GM15510 (cell line): ENCODE measurements around the gene STPG4.

ENCODE experiments used
- POLR2A ChIP-seq: IDR thresholded peaks from 3 replicates; pipeline ENCODE4 v1.6.1; 2011; ENCODE audit warnings: borderline replicate concordance; ENCODE audit not compliant: insufficient read length; ENCODE audit errors: extremely low read depth

The STPG4 gene

GRCh38 chr2:47080888-47081301, 74.2 kb downstream of the STPG4 start:
- no peak for TF ChIP-seq POLR2A

DNA sequence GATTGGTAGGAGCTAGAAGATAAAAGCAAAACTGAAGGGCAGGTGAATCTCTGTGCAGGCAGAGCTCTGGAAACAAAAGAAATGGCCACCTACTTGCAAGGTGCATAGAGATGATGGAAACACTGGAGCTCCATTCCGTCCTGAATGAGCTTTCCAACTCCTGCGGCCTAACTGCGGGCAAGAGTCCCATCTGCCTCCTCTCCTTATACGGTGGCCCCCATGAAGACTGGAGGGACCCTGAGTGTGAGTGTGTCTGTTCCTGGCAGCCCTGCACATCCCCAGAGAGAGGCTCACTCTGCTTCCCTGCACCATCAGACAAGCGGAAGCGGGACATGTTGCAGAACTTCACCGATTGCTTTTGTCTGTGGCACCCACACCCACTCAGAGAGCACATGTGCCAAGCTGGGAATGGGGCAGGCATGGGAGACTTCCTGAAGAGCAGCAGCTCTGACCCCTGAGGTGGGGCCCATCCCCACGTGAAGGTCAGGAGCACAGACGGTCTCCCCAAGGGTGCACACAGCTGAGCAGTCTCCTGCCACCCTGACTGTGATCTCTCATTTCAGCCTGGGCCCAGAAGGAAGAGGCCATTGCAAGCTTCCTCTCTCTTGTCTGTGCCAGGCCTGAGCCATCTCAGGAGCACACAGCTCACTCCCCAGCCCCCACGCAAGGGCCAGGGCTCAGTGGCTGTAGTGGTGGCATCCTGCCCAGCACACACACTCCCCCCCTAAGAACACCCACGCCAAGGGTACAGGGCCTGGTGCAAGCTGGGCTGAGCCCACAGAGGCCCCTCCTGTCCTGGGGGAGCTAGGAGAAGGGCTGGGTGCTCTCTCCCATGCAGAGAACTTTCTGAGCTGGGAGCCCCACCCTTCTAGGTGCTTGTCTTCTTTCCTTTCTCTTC, 75.3 kb downstream of the STPG4 start:
- TF ChIP-seq POLR2A, result no peak

DNA sequence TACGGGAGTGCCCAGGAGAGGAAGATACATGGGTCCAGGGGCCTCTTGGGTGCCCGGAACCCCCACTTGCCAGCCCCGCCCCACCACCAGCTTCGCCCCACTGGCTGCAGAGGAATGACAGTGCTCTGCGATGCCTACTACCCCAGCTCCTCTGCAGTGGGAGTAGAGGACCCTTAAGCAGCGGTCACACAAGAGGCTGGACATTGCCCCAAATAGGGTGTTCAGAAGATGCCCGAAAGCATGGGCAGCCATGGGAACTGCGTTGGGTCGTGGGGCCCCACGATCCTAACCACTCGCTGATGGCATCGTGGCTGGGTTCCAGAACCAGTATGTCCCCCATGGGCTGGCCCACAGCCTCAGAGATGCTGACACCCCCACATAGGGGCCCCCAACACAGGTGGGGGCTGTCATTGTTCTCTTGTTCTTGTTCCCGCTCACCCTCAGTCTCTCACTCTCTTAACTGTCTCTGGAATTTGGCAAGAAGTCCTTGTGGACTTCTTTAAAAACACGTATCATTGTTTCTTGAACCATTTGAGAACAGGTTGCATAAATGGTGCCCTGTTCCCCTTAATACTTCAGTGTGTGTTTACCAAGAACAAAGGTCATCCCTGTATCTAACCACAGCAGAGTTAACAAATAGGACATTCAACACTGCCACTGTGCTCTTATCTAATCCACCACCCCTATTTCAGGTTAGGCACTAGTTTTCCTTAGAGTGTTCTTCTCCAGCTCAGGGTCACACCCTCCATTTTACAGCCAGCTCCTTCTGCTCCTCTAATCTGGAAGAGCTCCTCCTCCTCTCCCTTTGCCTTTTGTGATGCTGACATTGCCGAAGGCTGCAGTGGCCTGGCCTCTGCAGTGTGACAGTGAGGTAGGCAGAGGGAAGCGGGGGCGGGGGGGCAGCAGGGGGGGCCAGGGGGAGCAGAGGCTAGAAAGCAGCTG, 76.3 kb downstream of the STPG4 start:
- TF ChIP-seq POLR2A, result no peak

GRCh38 chr2:47077442-47078117, 77.5 kb downstream of the STPG4 start:
- no peak for TF ChIP-seq POLR2A

DNA sequence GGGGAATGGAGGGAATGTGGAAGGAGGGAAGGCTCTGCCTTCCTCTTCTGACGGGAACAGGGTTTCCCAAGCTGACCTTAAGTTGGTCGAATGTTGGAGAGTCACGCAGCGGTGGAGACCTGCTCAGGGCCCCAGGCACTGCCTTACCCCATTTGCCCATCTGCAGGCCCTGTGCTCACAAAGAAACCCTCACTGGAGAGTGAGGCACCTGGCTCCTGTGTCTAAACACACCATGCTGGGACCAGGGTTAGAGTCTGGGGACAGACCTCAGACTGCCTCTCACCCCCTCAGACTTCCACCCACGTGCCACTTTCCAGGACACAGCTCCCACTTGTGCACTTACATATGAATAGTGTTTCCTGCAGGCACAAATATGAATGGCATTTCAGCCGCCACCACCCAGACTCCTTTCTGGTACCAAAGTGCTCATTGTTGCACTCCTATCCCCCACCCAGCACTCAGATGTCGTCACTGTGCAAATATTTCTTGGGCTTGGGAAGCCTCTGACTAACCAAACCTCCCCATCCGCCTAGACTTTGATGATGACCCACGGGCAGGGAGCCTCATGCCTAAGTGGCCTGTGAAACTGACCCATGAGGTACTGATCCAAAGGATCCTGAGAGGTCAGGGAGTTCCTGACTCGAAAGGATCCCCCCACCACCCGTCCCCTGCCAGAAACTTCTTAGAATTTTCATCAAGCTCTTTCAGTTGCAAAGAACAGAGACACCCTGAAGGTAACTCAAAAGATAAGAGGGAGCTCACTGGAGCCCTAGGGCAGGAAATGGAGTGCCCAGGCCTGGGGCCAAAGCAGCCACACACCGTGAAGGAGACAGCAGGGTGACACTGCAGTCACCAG, 78.3 kb downstream of the STPG4 start:
- no peak for TF ChIP-seq POLR2A

DNA sequence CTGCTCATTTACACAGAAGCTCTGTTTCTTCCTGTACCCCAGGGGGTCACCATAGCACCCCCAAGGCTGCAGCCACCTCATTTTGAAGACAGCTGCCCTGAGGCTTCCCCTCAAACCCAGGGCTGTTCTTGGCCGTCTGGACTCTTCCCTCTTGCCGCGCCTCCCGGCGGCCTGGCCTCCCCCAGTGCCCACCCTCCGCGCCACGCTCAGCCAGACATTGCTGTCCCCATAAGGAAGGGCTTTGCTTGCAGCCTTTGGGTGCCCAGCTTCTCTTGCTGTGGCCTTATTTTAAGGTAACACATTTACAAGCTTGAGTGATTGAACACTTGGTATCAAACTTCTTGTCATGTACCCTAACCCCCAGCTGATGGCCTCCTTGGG, 79.0 kb downstream of the STPG4 start:
- TF ChIP-seq POLR2A, result no peak

- TF ChIP-seq POLR2A, result no peak
Observed at GRCh38 chr2:47075361-47076125, 79.6 kb downstream of the STPG4 start.

- no peak for TF ChIP-seq POLR2A
Observed at GRCh38 chr2:47074691-47075090, 80.4 kb downstream of the STPG4 start.

- no peak for TF ChIP-seq POLR2A
Observed at GRCh38 chr2:47073641-47074040, 81.5 kb downstream of the STPG4 start.

DNA sequence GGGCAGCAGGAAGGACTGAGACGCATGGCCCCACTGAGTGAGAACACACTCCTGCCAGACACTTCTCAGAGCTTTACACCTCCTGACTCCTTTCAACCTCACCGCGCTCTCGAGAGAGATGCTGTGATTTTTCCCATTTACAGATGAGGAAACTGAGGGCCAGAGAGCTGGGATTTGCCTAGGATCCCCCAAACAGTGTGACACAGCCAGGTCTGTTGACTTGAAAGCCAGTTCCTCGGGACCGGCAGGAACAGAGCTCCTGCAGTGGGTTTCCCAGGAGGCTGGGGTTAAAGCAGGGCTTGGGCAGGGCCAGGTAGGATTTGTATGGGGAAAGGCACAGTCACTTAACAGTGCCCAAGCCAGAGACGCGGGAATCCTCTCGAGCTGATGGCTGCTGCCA, 81.9 kb downstream of the STPG4 start:
- no peak for TF ChIP-seq POLR2A

DNA sequence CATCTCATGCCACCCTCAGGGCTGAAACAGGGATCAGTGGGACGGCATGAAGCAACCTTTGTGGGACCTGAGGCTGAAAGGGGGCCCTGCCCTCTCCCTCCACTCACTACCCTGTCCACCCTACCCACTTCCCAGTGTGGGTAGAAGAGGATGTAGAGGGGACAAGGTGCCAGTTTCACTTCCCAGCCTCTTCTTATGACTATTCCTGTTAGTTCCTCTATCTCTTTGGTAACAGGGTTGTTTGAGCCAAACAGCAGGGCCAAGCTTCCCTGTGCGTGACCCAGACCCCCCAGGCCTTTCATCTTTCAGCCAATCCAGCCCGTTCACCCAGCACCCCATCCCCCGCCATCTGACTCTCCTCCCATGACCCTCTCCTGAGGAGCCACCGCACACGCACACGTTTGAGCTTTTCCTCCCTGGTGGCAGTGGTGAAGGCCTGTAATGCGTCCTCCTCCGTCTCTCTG, 82.3 kb downstream of the STPG4 start:
- TF ChIP-seq POLR2A, result no peak

DNA sequence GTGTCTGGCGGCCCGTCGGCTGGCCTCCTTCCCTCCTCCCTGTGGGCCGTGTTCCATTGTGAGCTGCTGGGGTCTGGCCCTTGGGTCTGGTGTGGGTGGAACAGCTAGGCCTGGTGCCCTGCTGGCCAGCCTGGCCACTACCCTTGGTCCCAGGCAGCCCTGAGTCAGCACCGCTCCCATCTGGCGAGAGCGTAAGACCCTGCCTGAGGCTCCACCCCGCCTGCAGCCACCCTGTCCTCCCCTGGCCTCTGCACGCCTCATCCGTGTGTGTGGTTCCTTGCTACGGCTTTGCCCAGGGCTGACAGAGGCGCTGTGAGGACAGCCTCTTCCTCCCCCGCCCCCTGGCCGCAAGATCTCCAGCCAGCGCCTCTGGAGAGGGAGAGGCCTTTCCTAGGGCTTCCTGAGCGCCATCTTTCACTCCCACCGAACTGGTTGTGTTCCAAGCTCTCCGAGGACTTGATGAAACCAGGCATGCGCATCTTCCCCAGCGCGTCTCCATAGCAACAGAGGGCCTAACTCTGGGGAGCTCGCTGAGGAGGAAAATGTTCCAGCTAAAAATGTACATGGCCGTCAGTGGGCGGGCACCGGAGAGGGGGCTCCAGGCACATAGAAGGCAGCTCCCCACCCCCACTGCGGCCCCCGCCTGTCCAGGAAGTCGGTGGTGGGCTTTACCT, 83.0 kb downstream of the STPG4 start:
- TF ChIP-seq POLR2A, result no peak
